NCI-H2029 (cell line): Measurements from ENCODE around the gene CACNG3.

Experiments
- DNase-seq: peaks from one replicate; lab custom pipeline; 2025; lab: John Stamatoyannopoulos, UW

CACNG3 gene

DNA sequence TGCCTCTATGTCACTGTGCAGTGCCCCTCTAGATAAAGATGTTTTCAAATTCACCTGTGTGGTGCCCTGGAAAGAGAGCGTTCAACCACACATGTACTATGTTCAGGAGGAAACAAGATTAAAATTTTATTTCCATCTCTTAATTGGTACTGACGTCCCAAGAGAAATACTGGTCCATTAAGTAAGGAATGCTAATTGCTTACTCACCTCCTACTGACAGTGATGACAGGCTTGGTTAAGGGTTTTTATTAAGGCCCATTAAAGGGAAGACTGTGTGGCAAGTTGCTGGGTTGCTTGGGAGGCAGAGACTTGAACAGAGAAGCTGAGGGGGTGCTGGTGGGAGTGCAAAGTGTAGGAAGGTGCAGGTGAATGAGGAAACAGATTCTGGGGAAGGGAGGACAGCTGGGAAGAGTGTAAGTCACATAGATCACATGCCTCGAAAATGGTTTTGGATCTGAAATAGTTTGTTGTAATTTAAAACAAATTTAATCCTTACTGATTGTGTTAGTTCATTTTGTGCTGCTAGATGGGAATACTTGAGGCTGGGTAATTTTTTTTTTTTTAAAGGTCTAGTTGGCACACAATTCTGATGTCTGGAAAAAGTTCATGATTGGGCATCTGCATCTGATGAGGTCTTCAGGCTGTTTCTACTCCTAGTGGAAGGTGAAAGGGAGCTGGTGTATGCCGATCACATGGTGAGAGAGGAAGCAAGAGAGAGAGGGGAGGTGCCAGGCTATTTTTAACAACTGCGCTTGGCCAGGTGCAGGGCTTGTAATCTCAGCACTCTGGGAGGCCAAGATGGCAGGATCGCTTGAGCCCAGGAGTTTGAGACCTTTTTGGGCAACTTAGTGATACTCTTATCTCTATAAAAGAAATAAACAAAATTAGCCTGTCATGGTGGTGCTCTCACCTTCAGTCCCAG lies 140.5 kb downstream of the CACNG3 start:
- no peak for DNase-seq

DNA sequence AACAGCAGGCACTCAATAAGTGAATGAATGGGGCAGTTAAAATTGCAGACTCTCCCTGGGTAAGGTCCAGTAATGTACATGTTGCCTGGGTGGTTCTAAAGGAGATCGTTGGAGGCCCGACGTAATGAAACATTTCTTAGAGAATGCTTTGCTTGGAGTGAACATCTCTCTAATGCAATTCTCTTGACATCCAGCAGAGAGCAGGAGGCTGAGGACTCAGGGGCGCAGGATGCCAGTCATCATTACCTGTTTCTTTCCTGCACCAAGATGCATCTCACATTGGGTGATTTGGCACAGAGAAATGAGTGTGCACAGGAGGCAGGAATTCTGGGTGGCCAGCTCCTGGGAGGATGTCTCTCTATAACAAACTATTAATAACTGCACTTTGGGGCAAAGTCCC lies 152.9 kb downstream of the CACNG3 start:
- no peak for DNase-seq
